GM12891 (cell line): Measurements from ENCODE around the gene ZNF385D.

Experiments used
- DNase-seq: peaks from one replicate; pipeline ENCODE4 v3.0.0; 2011; ENCODE audit warnings: low spot score; ENCODE audit not compliant: insufficient read length
- FAIRE-seq: peaks from 2 replicates; lab custom pipeline; 2011; peaks lifted over from hg19 to GRCh38; lab: Jason Lieb, UNC
- PAX5 ChIP-seq: IDR thresholded peaks from 2 replicates; pipeline ENCODE4 v1.6.1; 2011; ENCODE audit warnings: low read length, moderate library complexity, mild to moderate bottlenecking; ENCODE audit not compliant: insufficient read depth, severe bottlenecking
- POLR2A ChIP-seq: IDR thresholded peaks from 2 replicates; pipeline ENCODE4 v1.6.1; 2011; ENCODE audit warnings: low read depth, low read length, control low read depth
- POLR2AphosphoS5 ChIP-seq: IDR thresholded peaks from 2 replicates; pipeline ENCODE4 v1.6.1; 2011; ENCODE audit warnings: low read depth, low read length, control low read depth
- POU2F2 ChIP-seq: IDR thresholded peaks from 2 replicates; pipeline ENCODE4 v1.6.1; 2011; ENCODE audit warnings: low read depth, mild to moderate bottlenecking, control low read depth, low read length, moderate library complexity
- SPI1 ChIP-seq: IDR thresholded peaks from 2 replicates; pipeline ENCODE4 v1.6.1; 2011; ENCODE audit warnings: low read depth, low read length, control low read depth
- TAF1 ChIP-seq: IDR thresholded peaks from 2 replicates; pipeline ENCODE4 v1.6.1; 2011; ENCODE audit warnings: low read depth, low read length, control low read depth

ZNF385D gene

DNA sequence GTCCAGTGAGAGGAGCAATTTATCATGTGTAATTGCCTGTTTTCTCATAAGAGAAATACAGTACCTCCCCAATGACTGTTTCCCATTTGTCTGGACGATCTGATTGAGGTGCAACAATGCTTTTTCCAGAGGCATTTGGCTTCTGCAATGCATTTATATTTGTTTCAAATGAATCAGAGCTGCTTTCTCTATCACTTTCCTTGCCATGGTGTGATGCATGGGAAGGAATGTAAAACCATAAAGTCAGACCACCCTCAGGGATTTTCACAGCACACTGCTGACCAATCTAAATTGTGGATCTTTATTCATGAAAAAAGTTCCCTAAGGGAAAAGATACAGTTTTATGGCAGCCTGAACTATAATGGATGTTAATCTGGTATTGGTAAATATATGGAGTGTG lies 333.0 kb downstream of the ZNF385D start:
- no peak for FAIRE-seq
- DNase-seq: no peak
- TF ChIP-seq POU2F2 (no peak), POLR2A (no peak), TAF1 (no peak), POLR2AphosphoS5 (no peak), PAX5 (no peak), SPI1 (no peak)

- no peak for TF ChIP-seq POU2F2
- TF ChIP-seq TAF1: no peak
- TF ChIP-seq POLR2AphosphoS5: no peak
- TF ChIP-seq SPI1: no peak
- no peak for TF ChIP-seq POLR2A
- no peak for TF ChIP-seq PAX5
- no peak for FAIRE-seq
- DNase-seq: no peak
Measured at GRCh38 chr3:21414506-21414905, 336.5 kb downstream of the ZNF385D start.

DNA sequence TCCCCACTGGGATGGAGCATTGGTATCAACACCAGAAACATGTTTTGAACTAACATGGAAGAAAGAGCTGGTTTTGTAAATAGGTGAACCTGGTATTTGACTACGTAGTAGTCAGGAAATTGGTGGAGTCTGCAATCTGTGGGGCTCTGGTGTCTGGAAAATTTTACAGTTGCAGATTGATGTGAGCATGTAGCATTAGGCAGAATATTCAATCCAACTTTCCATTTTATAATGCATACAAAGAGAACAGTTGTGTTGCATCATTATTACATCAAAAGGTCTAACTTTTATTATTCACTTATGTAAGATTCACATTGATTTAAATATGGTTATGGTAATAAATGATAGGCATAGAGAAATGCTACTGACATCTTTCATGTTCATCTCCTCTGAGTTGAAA lies 340.0 kb downstream of the ZNF385D start:
- no peak for TF ChIP-seq POLR2A
- TF ChIP-seq POLR2AphosphoS5: no peak
- no peak for TF ChIP-seq TAF1
- FAIRE-seq: no peak
- DNase-seq: no peak

DNA sequence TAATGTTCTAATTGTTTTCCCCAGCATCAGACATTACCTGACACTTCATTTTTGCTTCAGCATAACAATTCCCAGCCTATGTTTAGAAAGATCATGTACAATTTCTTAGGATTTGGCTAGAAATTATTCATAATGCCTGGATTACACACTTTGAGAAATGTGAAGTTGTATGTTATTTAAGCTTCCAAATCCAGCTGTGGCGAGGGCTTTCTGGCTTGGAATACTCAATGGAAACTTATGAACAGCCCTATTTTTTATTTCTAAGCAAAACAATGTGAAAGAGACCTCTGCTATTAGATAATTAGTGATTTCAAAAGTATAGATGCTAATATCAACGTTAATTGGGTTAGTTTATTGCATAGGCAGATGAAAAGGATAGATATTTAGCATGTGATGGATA lies 341.6 kb downstream of the ZNF385D start:
- no peak for DNase-seq
- no peak for FAIRE-seq
- TF ChIP-seq POLR2AphosphoS5: no peak
- TF ChIP-seq POU2F2: no peak
- no peak for TF ChIP-seq SPI1
- no peak for TF ChIP-seq TAF1
- no peak for TF ChIP-seq POLR2A
- TF ChIP-seq PAX5: no peak

- TF ChIP-seq SPI1: no peak
- TF ChIP-seq POLR2AphosphoS5: no peak
- no peak for TF ChIP-seq PAX5
- no peak for TF ChIP-seq POLR2A
- FAIRE-seq: no peak
- no peak for DNase-seq
Measured at GRCh38 chr3:21407743-21408142, 343.3 kb downstream of the ZNF385D start.

DNA sequence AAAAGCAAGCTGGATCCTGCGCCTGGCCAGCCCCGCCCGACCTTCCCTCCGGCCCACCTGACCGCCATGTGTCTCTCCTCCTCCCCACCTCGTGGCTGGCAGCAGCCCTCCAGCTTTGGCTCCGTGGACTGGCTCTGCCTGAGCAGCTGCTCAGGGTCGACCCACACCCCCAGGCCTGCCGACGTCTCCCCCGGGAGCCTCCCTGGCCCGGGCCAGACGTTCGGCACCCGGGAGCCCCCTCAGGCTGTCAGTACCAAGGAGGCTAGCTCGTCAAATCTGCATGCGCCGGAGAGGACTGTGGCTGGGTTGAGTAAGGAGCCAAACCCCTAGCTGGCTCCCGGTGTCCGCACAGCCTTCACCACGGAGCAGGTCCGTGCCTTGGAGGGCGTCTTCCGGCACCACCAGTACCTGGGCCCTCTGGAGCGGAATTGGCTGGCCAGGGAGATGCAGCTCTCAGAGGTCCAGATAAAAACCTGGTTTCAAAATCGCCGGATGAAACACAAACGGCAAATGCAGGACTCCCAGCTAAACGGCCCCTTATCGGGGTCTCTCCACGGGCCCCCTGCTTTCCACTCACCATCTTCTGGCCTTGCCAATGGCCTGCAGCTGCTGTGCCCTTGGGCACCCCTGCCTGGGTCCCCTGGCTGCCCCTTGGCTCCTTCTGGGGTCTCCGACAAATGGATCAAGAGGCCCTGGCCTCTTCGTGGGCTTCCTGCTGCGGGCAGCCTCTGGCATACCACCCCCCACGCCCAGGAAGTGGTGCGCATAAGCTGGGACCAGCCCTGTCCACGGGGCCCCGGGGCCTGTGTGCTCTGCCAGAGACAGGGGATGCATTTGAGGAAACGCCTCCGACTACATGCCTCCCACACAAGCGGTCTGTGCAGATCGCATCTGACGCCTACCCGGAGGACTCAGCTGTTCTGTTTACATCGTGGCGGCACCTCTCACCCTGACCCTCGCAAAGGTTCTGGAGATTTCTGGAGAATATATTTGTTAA lies 345.0 kb downstream of the ZNF385D start:
- FAIRE-seq: no peak
- no peak for TF ChIP-seq POLR2A
- no peak for TF ChIP-seq TAF1
- no peak for TF ChIP-seq PAX5
- no peak for TF ChIP-seq POLR2AphosphoS5
- no peak for TF ChIP-seq SPI1
- no peak for TF ChIP-seq POU2F2

GRCh38 chr3:21398461-21398860 lies 352.5 kb downstream of the ZNF385D start:
- DNase-seq (no peak), FAIRE-seq (no peak)
- TF ChIP-seq POU2F2: no peak

More for the DNA sequence above, 345.0 kb downstream of the ZNF385D start:
- no peak for DNase-seq

DNA sequence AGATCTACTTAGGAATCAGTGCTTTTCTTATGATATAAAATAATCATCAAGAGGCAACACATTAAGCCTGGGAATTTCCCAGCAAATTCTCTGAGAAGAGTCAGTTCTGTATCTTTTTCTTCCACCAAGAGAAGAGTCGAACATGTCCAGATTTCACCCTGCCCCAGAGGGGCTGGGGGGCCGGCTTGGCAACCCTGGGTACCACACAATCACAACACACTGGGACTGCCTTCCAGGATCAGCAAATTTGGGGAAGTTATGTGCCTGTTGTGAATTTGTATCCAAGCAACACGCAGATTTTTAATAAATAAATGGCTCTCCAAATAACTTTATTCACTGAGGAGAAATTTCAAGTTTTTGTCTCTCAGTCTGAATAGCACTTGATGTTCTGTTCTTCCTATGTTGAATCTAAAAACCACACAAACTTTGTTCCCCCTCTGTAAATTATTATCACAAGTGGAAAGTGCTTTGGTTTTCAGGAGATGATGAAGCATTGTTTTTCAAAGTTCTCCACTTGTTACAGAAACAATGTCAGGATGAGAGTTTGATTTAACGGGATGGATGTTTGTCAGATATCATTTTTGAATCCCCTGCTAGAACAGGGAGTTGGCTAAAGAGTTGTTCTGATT lies 357.2 kb downstream of the ZNF385D start:
- FAIRE-seq: no peak
- TF ChIP-seq PAX5: no peak
- TF ChIP-seq SPI1: no peak
- no peak for TF ChIP-seq POLR2AphosphoS5
- TF ChIP-seq POLR2A: no peak
- TF ChIP-seq TAF1: no peak
- TF ChIP-seq POU2F2: no peak
- DNase-seq: no peak

DNA sequence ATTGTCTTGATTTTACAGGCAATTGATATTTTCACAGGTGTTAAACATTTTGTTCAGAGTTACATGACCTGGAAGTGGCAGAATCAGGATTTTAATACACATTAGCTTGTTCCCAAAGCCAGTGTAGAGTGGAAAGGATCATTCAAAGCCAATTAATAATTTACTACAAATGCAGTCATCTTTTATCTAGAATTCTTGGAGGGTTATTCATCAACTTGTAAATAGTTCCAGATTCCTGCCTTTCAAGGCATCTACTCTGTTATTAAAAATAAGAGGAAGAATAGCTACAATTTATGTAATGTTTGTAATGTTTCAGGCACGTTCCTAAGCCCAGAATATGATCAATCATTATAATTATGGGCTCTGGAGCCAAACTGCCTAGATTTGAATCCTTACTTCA lies 358.5 kb downstream of the ZNF385D start:
- no peak for FAIRE-seq
- TF ChIP-seq SPI1: no peak
- no peak for TF ChIP-seq TAF1
- TF ChIP-seq POU2F2: no peak
- no peak for TF ChIP-seq PAX5
- no peak for DNase-seq

- FAIRE-seq (no peak), DNase-seq (no peak)
- TF ChIP-seq SPI1 (no peak), POU2F2 (no peak), POLR2AphosphoS5 (no peak), PAX5 (no peak), POLR2A (no peak)
Measured at GRCh38 chr3:21390856-21391255, 360.2 kb downstream of the ZNF385D start.
